ENCODE measurements around the gene CEP41.

- no peak for TF ChIP-seq CTCF (conservative IDR thresholded peaks at IDR 0.05; ENCODE audit: low read length)
- TF ChIP-seq EZH2phosphoT487 (IDR thresholded peaks at IDR 0.05; ENCODE audit: borderline replicate concordance, low read depth, low read length): no peak
These were observed 78.5 kb downstream of the CEP41 start for GRCh38 chr7:130362251-130362816.
